Osteocyte (in vitro differentiated cells): ENCODE data around the gene PLXNA4. TPM values are rescaled to one million over a fixed set of nuclear protein-coding genes. Genes with fewer than 3 reads are reported as not detected.

Experiments
- DNase-seq: peaks from one replicate; pipeline ENCODE4 v3.0.0; 2021; ENCODE audit warnings: mixed read lengths; ENCODE audit not compliant: unreplicated experiment; ENCODE audit errors: extremely low spot score
- H3K27ac Mint-ChIP-seq: one replicate; pipeline ENCODE4 v1.8.0; 2021; ENCODE audit warnings: mild to moderate bottlenecking, mixed read lengths; ENCODE audit not compliant: unreplicated experiment
- H3K27me3 Mint-ChIP-seq: one replicate; pipeline ENCODE4 v1.8.0; 2021; ENCODE audit warnings: mixed read lengths; ENCODE audit not compliant: unreplicated experiment
- H3K36me3 Mint-ChIP-seq: one replicate; pipeline ENCODE4 v1.8.0; 2021; ENCODE audit warnings: mixed read lengths; ENCODE audit not compliant: unreplicated experiment
- H3K4me1 Mint-ChIP-seq: one replicate; pipeline ENCODE4 v1.8.0; 2021; ENCODE audit warnings: mixed read lengths; ENCODE audit not compliant: unreplicated experiment
- H3K4me3 Mint-ChIP-seq: one replicate; pipeline ENCODE4 v1.8.0; 2021; ENCODE audit warnings: mild to moderate bottlenecking, moderate library complexity, mixed read lengths; ENCODE audit not compliant: unreplicated experiment
- H3K9me3 Mint-ChIP-seq: one replicate; pipeline ENCODE4 v1.8.0; 2021; ENCODE audit warnings: mixed read lengths; ENCODE audit not compliant: unreplicated experiment
- CTCF ChIP-seq: fragments of 200-600 bp; sonication (generic); IDR thresholded peaks from 2 replicates; pipeline ENCODE4 v1.5.0; 2021; ENCODE audit warnings: antibody characterized with exemption, mild to moderate bottlenecking, moderate library complexity
- total RNA-seq: library from RNA; stranded (reverse); gene quantifications from 2 replicates; pipeline ENCODE4 v1.2.1, GENCODE V29; 2021

PLXNA4 gene
- total RNA-seq, 1 donor from 2014 or later = 59.0 TPM

- Mint-ChIP-seq H3K27me3 (no peaks in the 10 kb centered on the region), H3K4me3 (no peak overlapping the region), H3K27ac (no peak overlapping the region), H3K36me3 (peaks cover 28% of the 10 kb centered on the region), H3K4me1 (peaks cover 2% of the 10 kb centered on the region), H3K9me3 (no peaks in the 10 kb centered on the region)
- no peak for TF ChIP-seq CTCF
- no peak for DNase-seq
Observed at GRCh38 chr7:132232406-132232805, 343.9 kb downstream of the PLXNA4 start.

- no peak overlapping the region for H3K4me3 Mint-ChIP-seq
- no peaks in the 10 kb centered on the region for H3K9me3 Mint-ChIP-seq
- no peaks in the 10 kb centered on the region for H3K27me3 Mint-ChIP-seq
- no peak overlapping the region for H3K27ac Mint-ChIP-seq
- peaks cover 38% of the 10 kb centered on the region for H3K36me3 Mint-ChIP-seq
- TF ChIP-seq CTCF = no peak
- DNase-seq = no peak
- peaks cover 2% of the 10 kb centered on the region for H3K4me1 Mint-ChIP-seq
Observed at GRCh38 chr7:132230462-132230861, 345.8 kb downstream of the PLXNA4 start.

- Mint-ChIP-seq H3K4me1 (no peaks in the 10 kb centered on the region), H3K4me3 (no peak overlapping the region)
Observed at GRCh38 chr7:132228240-132228639, 348.0 kb downstream of the PLXNA4 start.

DNA sequence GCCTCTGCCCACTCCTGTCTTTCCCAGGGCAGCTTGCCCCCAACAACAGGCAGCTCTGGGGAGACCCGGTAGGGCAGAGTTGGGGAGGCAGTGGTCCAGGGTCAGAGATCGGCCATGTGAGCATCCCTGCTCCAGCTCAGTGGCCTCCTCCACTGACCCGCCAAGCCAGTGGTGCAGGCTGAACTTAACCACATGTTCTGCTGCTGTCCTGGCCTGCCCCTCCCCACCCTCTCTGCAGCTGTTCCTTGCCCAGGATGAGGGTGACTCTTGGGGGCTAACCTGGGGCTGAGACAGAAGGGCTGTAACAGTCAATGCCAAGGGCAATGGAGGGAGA lies 349.3 kb downstream of the PLXNA4 start:
- H3K27ac Mint-ChIP-seq = no peak overlapping the region
- no peak overlapping the region for H3K4me3 Mint-ChIP-seq
- no peaks in the 10 kb centered on the region for H3K9me3 Mint-ChIP-seq
- H3K36me3 Mint-ChIP-seq = peaks cover 41% of the 10 kb centered on the region
- H3K27me3 Mint-ChIP-seq = no peaks in the 10 kb centered on the region
- H3K4me1 Mint-ChIP-seq = no peaks in the 10 kb centered on the region
- no peak for DNase-seq
- TF ChIP-seq CTCF = no peak

More at GRCh38 chr7:132228240-132228639, 348.0 kb downstream of the PLXNA4 start:
- no peak for TF ChIP-seq CTCF
- no peak for DNase-seq
- H3K36me3 Mint-ChIP-seq = peaks cover 37% of the 10 kb centered on the region
- no peaks in the 10 kb centered on the region for H3K27me3 Mint-ChIP-seq
- H3K27ac Mint-ChIP-seq = no peak overlapping the region
- H3K9me3 Mint-ChIP-seq = no peaks in the 10 kb centered on the region

DNA sequence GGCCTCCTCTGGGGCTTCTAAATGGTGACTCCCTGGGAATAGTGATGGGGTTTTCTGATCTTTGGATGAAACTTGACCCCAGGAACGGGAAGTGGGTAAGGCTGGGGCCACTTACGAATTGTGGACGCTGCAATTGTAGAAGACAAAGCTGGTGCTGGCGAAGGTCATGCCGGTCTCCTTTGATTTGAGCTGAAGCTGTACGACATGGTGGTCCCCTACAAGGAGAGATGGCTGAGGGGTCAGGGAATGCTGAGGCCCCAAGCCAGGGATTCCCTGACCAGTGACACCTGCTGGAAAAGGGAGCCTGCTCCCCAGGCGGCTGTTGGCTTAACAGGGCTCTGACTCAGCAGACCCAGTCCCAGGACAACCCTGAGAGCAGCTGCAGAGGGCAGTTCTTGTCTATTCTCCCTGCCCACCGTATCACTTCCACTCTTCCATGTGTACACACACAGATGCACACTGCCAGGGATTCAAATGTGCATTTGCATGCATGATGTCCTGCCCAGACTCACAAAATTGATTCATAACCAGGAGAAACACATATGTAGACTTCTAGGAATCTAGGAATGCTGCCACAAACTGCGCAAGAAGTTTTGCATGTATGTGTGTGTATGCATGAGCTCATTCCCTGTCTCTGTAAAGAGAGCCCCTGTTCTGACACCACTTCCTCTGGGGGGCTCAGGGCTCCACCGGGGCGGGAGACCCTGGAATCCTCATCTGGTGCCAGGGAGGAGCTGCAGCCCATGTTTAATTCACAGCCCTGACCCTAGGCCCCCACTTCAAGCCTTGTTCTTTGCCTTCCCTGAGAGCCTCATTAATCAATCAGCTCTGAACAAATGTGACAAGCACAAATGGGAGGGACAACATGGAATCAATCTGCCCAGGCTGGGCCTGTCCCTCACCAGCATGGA lies 350.0 kb downstream of the PLXNA4 start:
- H3K27ac Mint-ChIP-seq = no peak overlapping the region
- no peak for DNase-seq
- H3K9me3 Mint-ChIP-seq = no peaks in the 10 kb centered on the region
- peaks cover 42% of the 10 kb centered on the region for H3K36me3 Mint-ChIP-seq
- H3K27me3 Mint-ChIP-seq = no peaks in the 10 kb centered on the region
- H3K4me3 Mint-ChIP-seq = no peak overlapping the region
- TF ChIP-seq CTCF = no peak
- H3K4me1 Mint-ChIP-seq = no peaks in the 10 kb centered on the region
